Bronchial epithelial cell (primary cell): ENCODE data around the gene SUGP1. TPM values are rescaled to one million over a fixed set of nuclear protein-coding genes. Genes with fewer than 3 reads are reported as not detected.
A peak's percentile ranks its signal among the peaks of the same experiment; 100 is the strongest.
"Not testable (repeated sequence)": the region's sequence is repeated elsewhere in the genome, so short reads cannot be mapped to it uniquely, and the experiment has no call there.

Experiments
- DNase-seq: peaks from one replicate; pipeline ENCODE4 v3.0.0-alpha.2; 2010; ENCODE audit warnings: low read depth
- FAIRE-seq: peaks from 2 replicates; lab custom pipeline; 2011; peaks lifted over from hg19 to GRCh38; lab: Jason Lieb, UNC
- H3K27me3 ChIP-seq: 2 replicates; pipeline ENCODE4 v1.5.1; 2011; ENCODE audit warnings: low read length; ENCODE audit not compliant: control insufficient read depth, insufficient read depth
- H3K36me3 ChIP-seq: 2 replicates; pipeline ENCODE4 v1.5.1; 2011; ENCODE audit warnings: low read length; ENCODE audit not compliant: control insufficient read depth, insufficient read depth
- H3K4me3 ChIP-seq: 2 replicates; pipeline ENCODE4 v1.5.1; 2011; ENCODE audit warnings: mild to moderate bottlenecking, low read depth, low read length, control low read depth
- total RNA-seq: library from RNA; depleted of rRNA; stranded (reverse); fragments of >200 nt; gene quantifications from 2 replicates; pipeline ENCODE4 v1.2.1, GENCODE V29; 2014
- TF ChIP-seq, protein P1 (sequence below): IDR thresholded peaks from 2 replicates; pipeline ENCODE4 v1.5.1; 2011; ENCODE audit warnings: mild to moderate bottlenecking, moderate library complexity, low read length, control low read depth, inconsistent platforms; ENCODE audit not compliant: insufficient read depth, severe bottlenecking

Gene SUGP1
- total RNA-seq, 1 donor from 2014 or later = 18.7 TPM

DNA sequence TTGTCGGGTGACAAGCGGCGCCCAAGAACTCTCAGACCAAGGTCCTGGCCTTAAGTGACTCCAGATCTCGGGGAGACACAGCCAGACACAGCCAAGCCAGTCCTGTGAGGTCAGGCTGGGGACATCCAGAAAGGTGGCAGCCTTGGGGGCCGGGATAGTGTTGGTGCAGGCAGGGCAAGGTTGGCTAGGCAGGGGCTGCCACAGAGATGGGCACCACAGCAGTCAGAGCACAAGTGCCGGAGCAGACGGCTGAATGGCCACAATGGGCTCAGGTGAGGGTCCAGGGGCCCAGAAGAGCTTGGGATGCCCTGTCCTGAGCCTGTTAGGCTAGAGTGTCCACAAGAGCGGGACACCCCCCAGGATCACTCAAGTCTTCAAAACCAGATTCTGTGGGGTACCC lies 32.5 kb upstream of the SUGP1 start:
- no peaks in the 10 kb centered on the region for H3K27me3 ChIP-seq
- H3K4me3 ChIP-seq = no peak overlapping the region
- DNase-seq (no peak), FAIRE-seq (no peak)
- TF ChIP-seq, protein P1, sequence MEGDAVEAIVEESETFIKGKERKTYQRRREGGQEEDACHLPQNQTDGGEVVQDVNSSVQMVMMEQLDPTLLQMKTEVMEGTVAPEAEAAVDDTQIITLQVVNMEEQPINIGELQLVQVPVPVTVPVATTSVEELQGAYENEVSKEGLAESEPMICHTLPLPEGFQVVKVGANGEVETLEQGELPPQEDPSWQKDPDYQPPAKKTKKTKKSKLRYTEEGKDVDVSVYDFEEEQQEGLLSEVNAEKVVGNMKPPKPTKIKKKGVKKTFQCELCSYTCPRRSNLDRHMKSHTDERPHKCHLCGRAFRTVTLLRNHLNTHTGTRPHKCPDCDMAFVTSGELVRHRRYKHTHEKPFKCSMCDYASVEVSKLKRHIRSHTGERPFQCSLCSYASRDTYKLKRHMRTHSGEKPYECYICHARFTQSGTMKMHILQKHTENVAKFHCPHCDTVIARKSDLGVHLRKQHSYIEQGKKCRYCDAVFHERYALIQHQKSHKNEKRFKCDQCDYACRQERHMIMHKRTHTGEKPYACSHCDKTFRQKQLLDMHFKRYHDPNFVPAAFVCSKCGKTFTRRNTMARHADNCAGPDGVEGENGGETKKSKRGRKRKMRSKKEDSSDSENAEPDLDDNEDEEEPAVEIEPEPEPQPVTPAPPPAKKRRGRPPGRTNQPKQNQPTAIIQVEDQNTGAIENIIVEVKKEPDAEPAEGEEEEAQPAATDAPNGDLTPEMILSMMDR = no peak
- H3K36me3 ChIP-seq = peaks cover 36% of the 10 kb centered on the region

DNA sequence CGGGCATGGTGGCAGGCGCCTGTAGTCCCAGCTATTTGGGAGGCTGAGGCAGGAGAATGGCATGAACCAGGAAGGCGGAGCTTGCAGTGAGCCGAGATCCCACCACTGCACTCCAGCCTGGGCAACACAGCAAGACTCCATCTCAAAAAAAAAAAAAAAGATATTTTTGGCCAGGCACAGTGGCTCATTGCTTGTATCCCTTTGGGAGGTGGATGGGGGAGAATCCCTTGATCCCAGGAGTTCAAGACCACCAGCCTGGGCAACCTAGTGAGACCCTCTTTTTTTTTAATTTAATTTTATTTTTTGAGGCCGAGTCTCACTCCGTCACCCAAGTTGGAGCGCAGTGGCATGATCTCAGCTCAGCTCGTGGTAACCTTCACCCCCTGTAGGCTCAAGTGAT lies 30.4 kb upstream of the SUGP1 start:
- not testable (repeated sequence) for DNase-seq, H3K27me3 ChIP-seq, FAIRE-seq, H3K4me3 ChIP-seq
- H3K36me3 ChIP-seq = peaks cover 41% of the 10 kb centered on the region

DNA sequence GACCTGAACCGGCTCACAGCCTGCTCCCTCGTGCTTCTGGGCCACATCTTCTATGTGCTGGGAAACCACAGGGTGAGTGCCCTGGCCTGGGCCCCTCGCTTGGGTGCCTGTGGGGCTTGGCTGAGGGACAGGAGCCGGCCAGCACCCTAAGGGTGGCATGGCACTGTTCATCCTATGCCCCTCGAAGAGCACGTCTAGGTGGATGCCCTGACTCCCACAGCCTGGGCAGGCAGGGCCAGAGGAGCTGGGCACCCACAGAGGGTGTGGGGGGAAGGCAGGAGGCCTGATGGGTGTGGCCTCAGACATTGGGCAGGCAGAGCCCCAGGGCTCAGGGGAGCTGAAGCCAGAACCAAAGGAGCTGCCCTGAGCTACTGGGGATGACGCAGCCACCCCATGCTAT lies 29.1 kb upstream of the SUGP1 start:
- TF ChIP-seq, protein P1 = no peak
- Histone ChIP-seq H3K4me3 (no peak overlapping the region), H3K27me3 (no peaks in the 10 kb centered on the region), H3K36me3 (peaks cover 41% of the 10 kb centered on the region)
- DNase-seq (no peak), FAIRE-seq (peak; percentile 52)

DNA sequence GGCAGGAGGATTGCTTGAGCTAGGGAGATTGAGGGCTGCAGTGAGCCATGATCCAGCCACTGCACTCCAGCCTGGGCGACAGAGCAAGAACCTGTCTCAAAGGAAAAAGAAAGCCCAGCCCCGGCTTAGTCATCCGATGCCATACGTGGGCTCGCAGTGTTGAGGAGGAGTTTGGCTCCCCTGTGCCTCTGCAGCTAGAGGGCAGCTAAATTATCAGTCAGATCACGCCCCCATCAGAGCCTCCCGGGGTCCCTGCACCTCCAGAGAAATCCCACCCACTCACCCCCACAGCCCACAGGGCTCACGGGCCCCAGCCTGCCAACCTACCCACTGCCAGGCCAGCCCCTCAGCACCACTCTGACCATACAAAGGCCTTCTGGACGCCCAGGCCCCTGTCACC lies 28.0 kb upstream of the SUGP1 start:
- no peak for DNase-seq
- TF ChIP-seq, protein P1 = no peak
- FAIRE-seq = no peak
- Histone ChIP-seq H3K4me3 (no peak overlapping the region), H3K27me3 (no peaks in the 10 kb centered on the region), H3K36me3 (peaks cover 44% of the 10 kb centered on the region)

DNA sequence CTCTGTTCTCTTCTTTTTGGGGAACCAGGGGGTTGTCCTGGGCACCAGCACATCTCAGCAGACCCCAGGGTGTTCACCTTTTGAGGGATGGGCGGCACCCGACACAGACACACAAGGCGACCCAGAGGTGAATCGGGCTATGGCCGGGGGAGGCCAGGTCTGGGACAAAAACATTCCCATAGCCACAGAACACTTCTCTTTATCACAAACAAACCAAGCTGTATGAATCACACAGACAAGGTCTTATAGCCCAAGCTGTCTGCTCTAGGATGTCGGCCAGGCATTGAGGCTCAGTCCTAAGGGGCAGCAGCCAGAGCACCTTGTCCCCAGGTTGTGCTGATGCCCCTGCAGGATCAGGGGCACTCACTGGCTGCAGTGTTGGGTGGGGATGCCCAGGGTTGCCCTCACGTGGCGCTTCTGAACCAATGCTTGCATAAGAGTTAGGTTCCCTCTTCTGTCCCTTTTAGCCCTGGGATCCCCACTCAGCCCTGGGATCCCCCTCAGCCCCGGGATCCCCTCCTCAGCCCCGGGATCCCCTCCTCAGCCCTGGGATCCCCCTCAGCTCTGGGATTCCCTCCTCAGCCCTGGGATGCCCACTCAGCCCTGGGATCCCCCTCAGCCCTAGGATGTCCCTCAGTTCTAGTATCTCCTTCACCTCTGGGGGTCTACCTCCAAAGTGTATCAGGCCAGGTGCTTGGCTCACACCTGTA lies 27.2 kb upstream of the SUGP1 start:
- DNase-seq (no peak), FAIRE-seq (no peak)
- TF ChIP-seq, protein P1 = no peak
- Histone ChIP-seq H3K4me3 (no peak overlapping the region), H3K36me3 (peaks cover 46% of the 10 kb centered on the region), H3K27me3 (no peaks in the 10 kb centered on the region)

DNA sequence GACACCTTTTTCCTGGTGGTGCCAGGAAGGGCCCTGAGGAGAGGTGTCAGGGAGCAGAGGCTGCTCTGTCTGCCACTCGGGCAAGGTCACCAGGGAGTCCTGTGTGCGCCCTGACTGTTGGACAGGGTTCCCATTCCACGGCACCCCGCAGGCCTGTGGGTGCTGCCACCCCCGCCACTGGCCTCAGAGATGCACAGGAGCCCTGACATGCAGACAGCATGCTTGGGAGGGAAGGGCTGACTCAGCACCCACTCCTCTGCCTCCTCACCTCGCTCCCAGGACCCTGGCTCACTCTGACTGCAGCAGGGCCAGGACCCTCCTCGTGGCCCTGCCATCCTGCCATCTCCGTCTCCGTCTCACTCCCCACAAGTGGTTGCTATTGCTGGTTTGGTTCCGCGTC lies 25.7 kb upstream of the SUGP1 start:
- TF ChIP-seq, protein P1 = no peak
- H3K27me3 ChIP-seq = no peaks in the 10 kb centered on the region
- DNase-seq (no peak), FAIRE-seq (no peak)
- peaks cover 50% of the 10 kb centered on the region for H3K36me3 ChIP-seq
- H3K4me3 ChIP-seq = no peak overlapping the region
